CD14-positive monocyte (primary cell): ENCODE measurements around the gene OR5AK2. TPM values are rescaled to one million over a fixed set of nuclear protein-coding genes. Genes with fewer than 3 reads are reported as not detected.

ENCODE experiments used
- DNase-seq, 3 donors: peaks; one replicate each; pipeline ENCODE4 v3.0.0-alpha.2; 2011 to 2022
- H2AFZ ChIP-seq: 2 replicates; pipeline ENCODE4 v1.6.0; 2012; ENCODE audit warnings: mild to moderate bottlenecking, low read depth, low read length, inconsistent platforms; ENCODE audit not compliant: insufficient read depth, poor library complexity, severe bottlenecking
- H3K27ac ChIP-seq, 2 donors: 1 replicate in 1 of 2; 2 replicates in 1 of 2; pipeline ENCODE4 v1.5.1; 2012 to 2013; ENCODE audit warnings: low read length in 2 of 2, control low read depth in 1 of 2, inconsistent platforms in 1 of 2, low read depth in 1 of 2, mild to moderate bottlenecking in 1 of 2
- H3K27me3 ChIP-seq, 2 donors: one replicate each; pipeline versions ENCODE4 v1.6.0 to v1.6.1; 2011 to 2013; ENCODE audit warnings: low read length in 2 of 2; ENCODE audit not compliant: control insufficient read depth in 2 of 2, insufficient read depth in 2 of 2
- H3K36me3 ChIP-seq, 2 donors: replicated peaks in 1 of 2; 1 replicate in 1 of 2; 2 replicates in 1 of 2; pipeline versions ENCODE4 v1.5.1 to v1.6.1; 2012 to 2013; ENCODE audit warnings: low read length in 2 of 2, control low read depth in 1 of 2, inconsistent platforms in 1 of 2, mild to moderate bottlenecking in 1 of 2; ENCODE audit not compliant: insufficient read depth in 2 of 2, control insufficient read depth in 1 of 2
- H3K4me1 ChIP-seq, 2 donors: 1 replicate in 1 of 2; 2 replicates in 1 of 2; pipeline versions ENCODE4 v1.5.1 to v1.6.1; 2012 to 2013; ENCODE audit warnings: low read length in 2 of 2, control low read depth in 1 of 2, inconsistent platforms in 1 of 2, mild to moderate bottlenecking in 1 of 2, moderate library complexity in 1 of 2; ENCODE audit not compliant: insufficient read depth in 2 of 2, control insufficient read depth in 1 of 2
- H3K4me2 ChIP-seq: replicated peaks from 2 replicates; pipeline ENCODE3; 2012; ENCODE audit warnings: low read length, moderate library complexity, mild to moderate bottlenecking; ENCODE audit not compliant: poor library complexity, severe bottlenecking; ENCODE audit errors: extremely low read depth
- H3K4me3 ChIP-seq, 3 experiments: fragments of 200-600 bp in 1 of 3; sonication (generic) in 1 of 3; replicated peaks in 1 of 3; 1 replicate in 2 of 3; 2 replicates in 1 of 3; pipeline ENCODE4 v1.5.1; 2011 to 2013; ENCODE audit warnings: low read length in 3 of 3, mild to moderate bottlenecking in 3 of 3, control low read depth in 2 of 3, low read depth in 2 of 3, inconsistent platforms in 1 of 3, moderate library complexity in 1 of 3
- H3K79me2 ChIP-seq: 2 replicates; pipeline ENCODE4 v1.6.0; 2012; ENCODE audit warnings: mild to moderate bottlenecking, control low read depth, inconsistent platforms, low read length, moderate library complexity; ENCODE audit not compliant: insufficient read depth
- H3K9ac ChIP-seq: 2 replicates; pipeline ENCODE4 v1.6.0; 2017; ENCODE audit warnings: low read length, mild to moderate bottlenecking; ENCODE audit not compliant: insufficient read depth, poor library complexity, severe bottlenecking
- H3K9me3 ChIP-seq, 2 donors: replicated peaks in 1 of 2; 1 replicate in 1 of 2; 2 replicates in 1 of 2; pipeline versions ENCODE4 v1.5.1 to v1.6.1; 2012 to 2013; ENCODE audit warnings: low read length in 2 of 2, control low read depth in 1 of 2; ENCODE audit not compliant: control insufficient read depth in 1 of 2, insufficient read depth in 1 of 2
- H4K20me1 ChIP-seq: 2 replicates; pipeline ENCODE4 v1.6.0; 2012; ENCODE audit warnings: mild to moderate bottlenecking, low read length, control low read depth, moderate library complexity; ENCODE audit not compliant: insufficient read depth
- H3K27ac Mint-ChIP-seq, 7 donors: one replicate each; pipeline ENCODE4 v1.8.0; 2020; ENCODE audit warnings: mild to moderate bottlenecking in 7 of 7, mixed read lengths in 7 of 7, moderate library complexity in 6 of 7, inconsistent platforms in 2 of 7
- H3K27me3 Mint-ChIP-seq, 3 donors: one replicate each; pipeline ENCODE4 v1.8.0; 2021 to 2022; ENCODE audit warnings: low read depth in 3 of 3, mild to moderate bottlenecking in 3 of 3, mixed read lengths in 3 of 3, moderate library complexity in 3 of 3, inconsistent platforms in 1 of 3
- H3K36me3 Mint-ChIP-seq, 2 donors: one replicate each; pipeline ENCODE4 v1.8.0; 2020; ENCODE audit warnings: mixed read lengths in 2 of 2, inconsistent platforms in 1 of 2, mild to moderate bottlenecking in 1 of 2
- H3K4me1 Mint-ChIP-seq: one replicate; pipeline ENCODE4 v1.8.0; 2020; ENCODE audit warnings: mild to moderate bottlenecking, mixed read lengths
- H3K4me3 Mint-ChIP-seq, 2 donors: one replicate each; pipeline ENCODE4 v1.8.0; 2020; ENCODE audit warnings: mild to moderate bottlenecking in 2 of 2, mixed read lengths in 2 of 2, moderate library complexity in 1 of 2
- H3K9me3 Mint-ChIP-seq, 7 donors: one replicate each; pipeline ENCODE4 v1.8.0; 2020 to 2022; ENCODE audit warnings: mixed read lengths in 7 of 7, mild to moderate bottlenecking in 6 of 7, moderate library complexity in 6 of 7, inconsistent platforms in 2 of 7
- WGBS: methylation state at CpG from one replicate; pipeline ENCODE4 v1.1.5; 2013; ENCODE audit warnings: missing lambda C conversion rate; ENCODE audit not compliant: insufficient coverage; 5-methylcytosine and 5-hydroxymethylcytosine counted together
- intact Hi-C, 2 donors: fragments of 100-400 bp; cut with micrococcal nuclease; formaldehyde crosslinking; loops; one replicate each; pipeline versions ENCODE4 v1.15.0 to v1.15.1; 2023
- polyA plus RNA-seq, 3 donors: library from polyadenylated mRNA; depleted of rRNA in 1 of 3; unstranded in 2 of 3; stranded (reverse) in 1 of 3; fragments of 300-500 nt in 2 of 3; fragments of >200 nt in 1 of 3; fragmentation: Illumina TruSeq in 2 of 3; gene quantifications; 1 replicate in 2 of 3; 2 replicates in 1 of 3; pipeline ENCODE4 v1.2.3, GENCODE V29; 2012 to 2021
- TF ChIP-seq, protein P1 (sequence below): fragments of 200-600 bp; IDR thresholded peaks from one replicate; pipeline ENCODE4 v1.8.0; 2022; ENCODE audit warnings: antibody characterized with exemption, mild to moderate bottlenecking

The OR5AK2 gene
- polyA plus RNA-seq, 3 donors = not detected

GRCh38 chr11:57015679-57016078 lies 27.0 kb downstream of the OR5AK2 start:
- WGBS = 53% methylated on average over 2 of the region's 2 CpGs
- no peaks in the 10 kb centered on the region for H3K36me3 Mint-ChIP-seq
- Histone ChIP-seq H3K79me2 (no peaks in the 10 kb centered on the region), H2AFZ (no peak overlapping the region), H3K9me3 (no peaks in the 10 kb centered on the region), H3K4me1 (no peaks in the 10 kb centered on the region), H3K27me3 (no peaks in the 10 kb centered on the region), H3K9ac (no peak overlapping the region), H4K20me1 (no peaks in the 10 kb centered on the region), H3K27ac (no peak overlapping the region), H3K4me3 (no peak overlapping the region), H3K36me3 (no peaks in the 10 kb centered on the region), H3K4me2 (no peak overlapping the region)
- H3K4me3 Mint-ChIP-seq = no peak overlapping the region
- H3K9me3 Mint-ChIP-seq = peaks cover 0 to 4% (median 0%) of the 10 kb centered on the region in 7 donors
- no peaks in the 10 kb centered on the region for H3K4me1 Mint-ChIP-seq
- intact Hi-C loops = no loop called here
- H3K27ac Mint-ChIP-seq = no peak overlapping the region
- peaks cover 0 to 3% (median 0%) of the 10 kb centered on the region in 3 donors for H3K27me3 Mint-ChIP-seq
- TF ChIP-seq, protein P1, sequence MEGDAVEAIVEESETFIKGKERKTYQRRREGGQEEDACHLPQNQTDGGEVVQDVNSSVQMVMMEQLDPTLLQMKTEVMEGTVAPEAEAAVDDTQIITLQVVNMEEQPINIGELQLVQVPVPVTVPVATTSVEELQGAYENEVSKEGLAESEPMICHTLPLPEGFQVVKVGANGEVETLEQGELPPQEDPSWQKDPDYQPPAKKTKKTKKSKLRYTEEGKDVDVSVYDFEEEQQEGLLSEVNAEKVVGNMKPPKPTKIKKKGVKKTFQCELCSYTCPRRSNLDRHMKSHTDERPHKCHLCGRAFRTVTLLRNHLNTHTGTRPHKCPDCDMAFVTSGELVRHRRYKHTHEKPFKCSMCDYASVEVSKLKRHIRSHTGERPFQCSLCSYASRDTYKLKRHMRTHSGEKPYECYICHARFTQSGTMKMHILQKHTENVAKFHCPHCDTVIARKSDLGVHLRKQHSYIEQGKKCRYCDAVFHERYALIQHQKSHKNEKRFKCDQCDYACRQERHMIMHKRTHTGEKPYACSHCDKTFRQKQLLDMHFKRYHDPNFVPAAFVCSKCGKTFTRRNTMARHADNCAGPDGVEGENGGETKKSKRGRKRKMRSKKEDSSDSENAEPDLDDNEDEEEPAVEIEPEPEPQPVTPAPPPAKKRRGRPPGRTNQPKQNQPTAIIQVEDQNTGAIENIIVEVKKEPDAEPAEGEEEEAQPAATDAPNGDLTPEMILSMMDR = no peak
- no peak for DNase-seq

DNA sequence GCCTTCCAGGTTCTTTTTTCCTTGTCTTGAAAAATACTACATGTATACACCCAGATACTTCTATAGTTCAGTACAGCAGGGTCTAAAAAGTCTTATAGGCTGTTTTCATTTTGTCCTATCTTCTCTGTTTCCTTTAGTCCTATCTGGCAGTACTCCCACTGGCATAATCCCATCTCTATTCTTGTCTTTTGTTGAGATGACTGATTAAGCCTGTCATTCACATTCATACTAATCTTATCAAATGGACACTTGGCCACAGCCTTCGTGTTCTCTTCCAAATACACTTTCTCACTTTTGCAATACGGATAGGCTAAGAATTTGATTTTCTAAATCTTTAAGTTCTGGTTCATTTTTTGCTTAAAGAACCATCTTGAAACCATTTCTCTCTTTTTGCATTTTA lies 42.8 kb downstream of the OR5AK2 start:
- H3K4me3 Mint-ChIP-seq = no peak overlapping the region
- no peaks in the 10 kb centered on the region for H4K20me1 ChIP-seq
- H2AFZ ChIP-seq = no peak overlapping the region
- no peak overlapping the region for H3K4me2 ChIP-seq
- no peak overlapping the region for H3K27ac Mint-ChIP-seq
- H3K36me3 Mint-ChIP-seq = no peaks in the 10 kb centered on the region
- H3K4me1 ChIP-seq = no peaks in the 10 kb centered on the region
- H3K4me1 Mint-ChIP-seq = no peaks in the 10 kb centered on the region
- no peaks in the 10 kb centered on the region for H3K27me3 Mint-ChIP-seq
- no peaks in the 10 kb centered on the region for H3K79me2 ChIP-seq
- no peak overlapping the region for H3K4me3 ChIP-seq
- H3K9me3 ChIP-seq = no peaks in the 10 kb centered on the region
- DNase-seq = no peak
- no peak overlapping the region for H3K9ac ChIP-seq
- TF ChIP-seq, protein P1 = no peak
- peaks cover 0 to 2% (median 0%) of the 10 kb centered on the region in 7 donors for H3K9me3 Mint-ChIP-seq
- 86% methylated on average over 1 of the region's 2 CpGs for WGBS
- H3K27ac ChIP-seq = no peak overlapping the region
- no peaks in the 10 kb centered on the region for H3K27me3 ChIP-seq
- H3K36me3 ChIP-seq = no peaks in the 10 kb centered on the region
- intact Hi-C loops = no loop called here

Other genes with a start within 250 kb of the OR5AK2 start
- gene OR9G4, start 240.2 kb upstream of the OR5AK2 start, polyA plus RNA-seq = not detected
- not detected for gene LRRC55, start 193.0 kb downstream of the OR5AK2 start, polyA plus RNA-seq
- gene APLNR, start 248.3 kb downstream of the OR5AK2 start, polyA plus RNA-seq = not detected